GM18517 (cell line): ENCODE measurements around the gene CDH12.
"Not testable (repeated sequence)": the region's sequence is repeated elsewhere in the genome, so short reads cannot be mapped to it uniquely, and the experiment has no call there.

Experiments used
- ATAC-seq: cut with Tn5 transposase; IDR thresholded peaks from one replicate; pipeline ENCODE4 v1.9.1; 2021; ENCODE audit warnings: mild to moderate bottlenecking, moderate library complexity; ENCODE audit not compliant: unreplicated experiment

Gene CDH12

DNA sequence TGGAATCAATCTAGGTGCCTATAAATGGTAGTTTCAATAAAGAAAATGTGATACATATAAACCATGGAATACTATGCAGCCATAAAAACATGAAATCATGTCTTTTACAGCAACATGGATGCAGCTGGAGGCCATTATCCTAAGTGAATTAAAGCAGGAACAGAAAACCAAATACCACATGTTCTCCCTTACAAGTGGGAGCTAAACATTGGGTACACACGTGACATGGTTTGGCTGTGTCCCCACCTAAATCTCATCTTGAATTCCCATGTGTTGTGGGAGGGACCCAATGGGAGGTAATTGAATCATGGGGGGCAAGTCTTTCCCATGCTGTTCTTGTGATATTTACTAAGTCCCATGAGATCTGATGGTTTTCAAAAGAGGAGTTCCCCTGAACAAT, 78.9 kb downstream of the CDH12 start:
- ATAC-seq = not testable (repeated sequence)

DNA sequence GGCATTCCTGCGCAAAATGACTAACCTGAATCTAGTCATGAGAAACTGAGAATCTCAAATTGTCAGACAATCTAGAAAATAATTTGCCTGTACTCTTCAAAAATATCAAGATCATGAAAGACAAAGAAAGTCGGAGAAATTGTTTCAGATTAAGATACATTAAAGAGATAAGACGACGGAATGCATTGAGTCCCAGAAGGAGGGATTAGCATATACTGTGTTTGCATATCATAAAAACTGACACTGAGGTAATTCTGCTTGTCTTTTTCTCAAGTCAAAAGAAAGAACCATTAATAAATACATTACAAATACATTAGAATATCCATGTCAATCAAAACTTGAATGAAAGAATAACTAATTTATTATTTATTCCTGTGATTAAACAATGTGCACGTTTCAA, 88.4 kb downstream of the CDH12 start:
- no peak for ATAC-seq

DNA sequence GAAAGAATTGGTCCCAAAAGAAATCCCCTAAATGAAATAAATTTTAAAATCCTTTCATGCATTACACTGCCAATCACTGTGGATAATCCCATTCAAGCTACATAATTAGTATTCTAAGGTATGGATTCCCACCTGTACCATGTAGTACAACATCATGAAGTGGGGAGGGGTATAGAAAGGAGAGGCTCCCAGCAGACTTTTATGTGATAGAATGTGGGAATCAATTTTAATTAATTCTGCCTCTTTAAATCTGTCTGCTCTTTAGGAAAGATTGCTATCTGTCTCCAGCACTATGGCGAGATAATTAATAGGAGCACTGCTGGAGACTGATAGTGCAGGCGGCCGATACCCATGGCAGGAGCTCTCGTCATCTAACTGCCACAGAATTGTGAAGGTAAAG, 95.4 kb downstream of the CDH12 start:
- ATAC-seq = no peak

DNA sequence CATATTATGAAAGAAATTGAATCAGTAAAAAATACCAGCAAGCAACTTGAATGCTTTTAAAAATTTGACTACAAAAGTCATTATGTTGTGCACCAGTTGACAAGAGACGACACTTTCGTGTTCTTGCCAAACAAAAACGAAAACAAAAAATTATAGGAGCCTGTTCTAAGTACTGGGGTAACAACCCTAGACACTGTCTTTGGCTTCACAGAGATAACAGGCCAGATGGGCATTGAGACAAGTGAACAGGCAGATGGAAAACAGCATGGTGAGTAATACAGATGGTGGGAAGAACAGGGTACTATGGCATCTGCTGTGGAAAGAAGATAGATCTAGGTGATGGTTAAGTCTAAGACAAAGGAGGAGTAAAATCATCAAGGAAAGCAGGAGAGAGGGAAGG, 99.0 kb downstream of the CDH12 start:
- no peak for ATAC-seq

DNA sequence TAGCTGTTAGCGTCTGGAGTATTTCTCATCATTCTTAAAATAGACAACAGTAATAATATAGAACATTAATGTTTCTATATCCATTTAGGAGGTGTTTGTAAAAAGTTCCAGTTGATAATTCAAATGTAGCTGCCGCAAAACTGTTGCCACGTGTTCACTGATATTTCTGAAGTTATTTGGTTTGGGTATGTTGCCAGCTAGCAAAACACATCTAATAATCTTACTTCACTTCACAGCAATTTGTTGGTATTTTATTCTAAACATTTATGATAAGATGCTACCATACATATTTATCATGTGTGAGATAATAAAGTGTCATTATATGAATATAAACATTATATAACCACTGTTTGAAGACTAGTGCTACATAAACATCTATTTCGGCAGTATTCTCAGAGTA, 101.6 kb downstream of the CDH12 start:
- no peak for ATAC-seq

DNA sequence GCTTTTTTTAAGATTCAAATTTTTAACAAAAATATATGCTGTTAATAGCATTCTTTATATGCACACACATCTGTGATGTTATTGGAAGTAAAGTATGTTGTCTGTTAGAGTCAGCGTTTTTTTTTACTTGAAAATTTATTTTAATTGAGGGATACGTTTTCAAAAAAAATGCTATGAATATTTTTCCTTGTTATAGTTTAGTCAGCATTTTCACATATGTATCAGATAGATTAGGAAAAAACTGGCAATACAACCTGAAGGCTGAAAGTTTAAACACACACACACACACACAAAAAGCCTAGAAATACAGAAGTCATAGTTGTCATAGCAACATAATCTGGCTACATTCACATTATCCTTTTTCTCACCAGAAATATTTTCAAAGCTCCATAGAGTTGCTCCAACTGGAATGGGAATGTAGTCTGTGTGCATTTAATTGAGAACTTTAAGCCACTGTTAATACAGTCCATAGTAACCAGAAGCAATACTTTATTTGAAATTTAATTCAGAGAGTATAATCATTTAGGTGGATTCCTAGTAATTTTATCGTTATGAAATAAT, 116.6 kb downstream of the CDH12 start:
- ATAC-seq = no peak

DNA sequence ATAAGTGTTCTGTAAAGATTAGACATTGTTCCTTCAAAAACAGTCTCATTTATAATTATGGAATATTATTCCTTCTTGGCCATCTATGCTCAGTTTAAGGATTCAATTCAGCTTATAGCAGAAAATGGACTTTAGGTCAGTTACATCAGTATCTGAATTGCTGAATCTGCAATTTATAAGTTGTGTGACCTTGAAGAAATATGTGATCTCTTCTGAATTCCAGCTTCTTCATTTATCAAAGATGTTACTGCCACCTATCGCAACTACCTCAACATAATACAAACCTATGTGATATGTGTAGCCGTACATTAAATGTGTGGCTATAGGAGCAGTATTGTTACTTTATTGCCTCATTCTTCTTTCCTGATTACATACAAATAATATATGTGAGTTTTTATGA, 118.2 kb downstream of the CDH12 start:
- no peak for ATAC-seq

DNA sequence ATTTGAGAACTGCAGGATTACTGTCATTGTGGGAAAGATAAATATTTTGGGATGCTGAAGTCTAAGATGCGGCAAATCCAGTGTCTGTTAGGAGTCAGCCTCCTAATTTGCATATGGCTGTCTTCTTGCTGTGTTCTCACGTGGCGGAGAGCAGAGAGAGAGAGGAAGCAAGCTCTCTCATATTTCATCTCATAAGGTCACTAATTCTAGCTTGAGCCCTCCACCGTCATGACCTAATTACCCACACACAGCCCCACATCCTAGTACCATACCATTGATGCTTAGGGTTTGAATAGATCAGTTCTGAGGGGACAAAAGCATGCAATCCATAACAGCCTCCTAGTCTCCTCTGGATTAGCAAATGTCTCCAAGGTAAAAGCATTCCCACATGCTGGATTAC, 124.5 kb downstream of the CDH12 start:
- ATAC-seq = no peak

DNA sequence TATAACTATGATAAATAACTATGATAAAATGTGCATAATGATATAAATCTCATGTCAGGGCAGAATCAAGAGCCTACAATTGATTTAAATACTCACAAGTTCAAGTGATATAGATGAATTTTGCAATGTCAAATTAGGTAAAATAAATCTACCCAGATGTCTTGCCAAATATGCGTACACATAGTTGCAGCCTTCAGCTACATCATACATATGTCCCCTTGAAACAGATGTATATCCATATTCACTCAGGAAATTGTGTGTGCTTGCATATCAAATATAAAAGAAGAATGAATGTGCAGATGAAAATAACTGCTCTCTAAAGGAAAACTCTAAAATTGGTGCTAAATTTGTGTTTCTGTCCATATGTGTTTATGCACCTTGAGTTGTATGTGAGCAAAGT, 130.7 kb downstream of the CDH12 start:
- no peak for ATAC-seq

DNA sequence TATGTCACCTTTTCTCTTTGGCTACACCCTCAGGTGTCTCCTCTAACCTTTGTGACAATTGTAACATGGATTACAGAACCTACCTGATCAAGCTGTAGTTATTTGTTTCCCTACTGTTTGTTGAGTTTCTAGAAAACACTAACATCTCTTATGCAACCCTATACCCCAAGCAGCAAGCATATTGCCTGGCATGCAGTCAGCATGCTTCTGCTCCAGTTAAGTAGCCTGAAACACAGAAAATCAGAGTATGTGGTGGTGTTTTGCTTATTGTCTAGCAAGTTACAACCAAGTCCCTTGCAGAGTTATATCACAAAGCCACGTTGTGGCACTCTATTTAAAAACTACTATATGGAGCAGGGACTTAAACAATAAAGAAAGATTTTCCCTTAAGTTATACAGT, 131.1 kb downstream of the CDH12 start:
- ATAC-seq = no peak

DNA sequence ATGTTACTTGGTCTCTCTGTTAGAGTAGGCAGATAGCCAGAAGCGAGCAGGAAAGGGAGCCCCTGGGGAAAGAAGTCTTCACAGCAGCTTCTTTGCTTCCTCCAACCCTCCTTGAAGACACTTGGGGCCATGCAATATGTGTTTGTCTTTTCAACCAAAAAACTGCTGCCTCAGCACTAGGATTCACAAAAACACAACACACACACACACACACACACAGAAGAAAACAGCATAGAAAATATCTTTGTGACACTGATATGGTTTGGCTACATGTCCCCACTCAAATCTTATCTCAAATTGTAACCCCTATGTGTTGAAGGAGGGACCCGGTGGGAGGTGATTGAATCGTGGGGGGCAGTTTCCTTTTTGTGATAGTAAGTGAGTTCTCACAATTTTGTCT, 133.3 kb downstream of the CDH12 start:
- no peak for ATAC-seq

DNA sequence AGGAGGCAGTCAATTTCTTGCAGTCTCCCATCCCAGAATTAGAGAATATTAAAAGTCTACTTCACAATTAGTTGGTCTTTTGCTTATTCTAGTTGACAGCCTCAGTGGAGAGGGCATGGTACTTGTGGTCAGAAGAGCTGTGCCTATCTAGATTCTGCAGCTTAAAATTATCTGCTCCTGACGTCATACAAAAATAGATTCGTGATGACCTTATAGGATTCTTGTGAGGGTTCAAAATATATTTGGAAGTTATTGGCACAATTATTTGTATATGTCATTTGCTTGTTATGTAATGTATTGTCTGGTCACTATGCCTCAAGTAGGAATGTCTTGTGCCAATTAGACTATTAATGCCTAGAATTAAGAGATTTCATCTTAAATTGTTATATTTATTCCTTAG, 142.5 kb downstream of the CDH12 start:
- no peak for ATAC-seq

DNA sequence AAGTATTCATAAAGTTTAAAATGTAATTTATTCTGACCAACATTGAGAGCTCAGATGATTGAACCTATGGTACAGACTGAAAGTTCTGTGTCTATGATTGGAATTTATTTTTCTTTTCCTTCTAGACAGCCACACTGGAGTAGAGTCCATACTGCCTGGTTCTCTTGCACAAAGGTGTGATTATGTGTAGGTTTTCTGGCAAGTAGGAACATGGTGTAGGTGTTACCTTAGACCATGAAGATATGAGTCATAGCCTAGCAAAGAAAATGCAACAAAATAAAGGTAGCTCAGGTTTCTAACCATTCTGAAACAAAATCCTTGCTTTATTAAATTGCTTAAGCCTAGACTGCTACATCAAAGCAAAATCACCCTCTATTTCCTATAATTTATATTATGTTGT, 143.4 kb downstream of the CDH12 start:
- ATAC-seq = no peak

DNA sequence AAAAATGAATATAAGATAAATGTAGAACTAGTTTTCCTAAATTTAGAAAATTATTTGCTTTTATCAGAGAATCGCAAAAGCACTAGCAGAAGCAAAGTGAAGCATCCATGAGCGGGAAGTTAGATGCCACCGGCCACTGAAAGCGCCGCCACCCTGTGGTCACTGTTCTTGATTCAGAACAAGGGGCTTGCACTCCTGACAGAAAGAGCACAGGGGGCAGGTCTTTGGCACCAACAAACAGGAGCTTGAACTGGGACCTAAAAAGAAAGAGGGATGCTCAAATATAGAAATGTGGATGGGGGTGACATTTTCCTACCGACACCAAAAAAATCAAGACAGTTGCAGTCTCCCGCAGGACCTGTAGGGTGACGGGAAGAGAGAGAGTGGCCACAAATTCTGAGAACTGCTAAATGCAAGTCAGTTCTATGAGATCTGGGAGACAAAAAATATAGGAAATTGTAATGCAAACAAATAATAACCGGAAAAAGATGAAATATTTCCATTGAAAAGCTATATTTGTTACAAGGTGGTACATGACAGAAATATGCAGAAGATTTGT, 144.3 kb downstream of the CDH12 start:
- no peak for ATAC-seq

DNA sequence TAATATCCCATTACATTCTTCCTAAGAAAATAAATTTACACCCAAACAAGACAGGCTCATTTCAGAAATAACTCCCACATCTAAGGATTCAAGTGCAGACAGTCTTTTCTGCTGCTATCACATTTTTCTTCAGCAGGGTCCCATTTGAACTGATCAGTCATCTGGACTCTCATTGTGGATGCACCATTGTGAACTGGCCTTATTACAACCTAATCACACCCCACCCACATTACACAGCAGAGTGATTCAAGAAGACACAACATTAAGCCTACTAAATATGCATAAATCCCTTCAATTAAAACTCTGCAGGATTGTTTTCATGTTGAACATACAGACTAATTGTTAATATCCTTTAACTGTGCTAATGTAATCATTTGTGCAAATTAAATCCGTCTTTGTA, 146.2 kb downstream of the CDH12 start:
- no peak for ATAC-seq

DNA sequence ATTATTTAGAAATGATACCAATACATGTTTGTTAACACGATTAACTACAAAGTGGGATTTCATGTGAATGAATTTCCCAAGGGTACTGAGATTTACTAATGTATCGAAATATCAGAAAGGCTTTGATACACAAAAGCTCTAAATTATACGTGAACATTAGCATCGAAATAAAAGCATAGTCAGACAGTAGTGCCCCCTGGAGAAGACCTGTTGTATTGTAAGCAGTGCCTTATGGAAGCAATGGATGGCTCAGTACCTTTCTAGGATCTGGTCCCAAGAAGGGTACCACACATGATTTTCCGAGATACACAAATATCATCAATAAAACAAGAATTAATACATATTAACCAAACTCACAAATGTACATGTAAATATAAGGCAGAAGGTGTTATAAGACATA, 153.8 kb downstream of the CDH12 start:
- no peak for ATAC-seq

DNA sequence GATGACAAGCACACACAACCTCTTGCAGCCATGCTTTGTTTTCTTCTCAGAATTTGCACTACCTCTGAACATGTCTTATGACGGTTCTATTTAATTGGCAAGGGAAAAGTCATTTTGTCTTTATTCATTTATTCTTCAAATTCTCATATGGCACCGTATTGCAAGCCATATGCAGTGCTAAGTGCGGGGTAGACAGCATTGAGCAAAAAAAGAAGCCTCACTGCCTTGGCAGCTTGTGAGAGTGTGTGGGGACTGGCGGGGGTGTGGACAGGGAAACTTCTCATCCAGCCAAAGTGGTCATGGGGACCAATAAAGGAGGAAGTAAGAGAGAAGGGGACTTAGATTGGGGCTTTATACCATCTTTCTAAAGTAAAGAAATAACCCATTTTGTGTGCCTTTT, 160.0 kb downstream of the CDH12 start:
- ATAC-seq = no peak

DNA sequence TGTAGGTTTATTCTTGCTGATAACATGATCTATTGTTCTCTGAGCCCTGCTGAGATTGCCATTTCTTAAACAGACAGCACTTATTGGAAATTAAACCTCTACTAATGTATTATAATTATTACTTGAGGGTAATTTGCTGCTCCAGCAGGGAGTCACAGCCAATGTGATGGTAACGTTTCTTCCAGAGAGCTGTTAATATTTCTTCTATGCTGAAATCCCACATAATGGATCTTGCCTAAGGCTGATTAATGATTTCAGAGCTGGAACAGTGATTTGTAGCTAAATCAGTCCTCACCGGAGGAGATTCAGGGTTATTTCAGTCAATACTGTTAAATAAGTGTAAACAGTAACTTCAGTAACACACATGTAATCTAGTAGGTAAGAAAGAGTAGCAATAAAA, 170.1 kb downstream of the CDH12 start:
- no peak for ATAC-seq

DNA sequence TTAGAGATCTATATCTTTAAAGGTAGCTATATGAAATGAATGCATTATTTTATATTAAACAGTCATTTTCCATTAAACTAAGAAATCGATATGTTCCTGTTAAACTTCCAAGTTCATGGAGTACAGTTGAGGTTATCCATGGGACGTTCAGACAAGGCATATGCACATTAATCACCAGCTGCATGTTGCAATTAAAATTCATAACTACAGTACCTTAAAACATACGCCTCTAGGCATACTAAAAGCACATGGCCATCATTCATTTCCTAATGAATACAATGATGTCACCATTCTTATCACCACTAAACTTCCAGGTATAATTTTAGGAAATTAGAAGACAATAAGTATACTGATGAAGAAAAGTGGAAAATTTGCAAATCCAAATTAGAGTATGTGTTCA, 174.3 kb downstream of the CDH12 start:
- ATAC-seq = no peak

DNA sequence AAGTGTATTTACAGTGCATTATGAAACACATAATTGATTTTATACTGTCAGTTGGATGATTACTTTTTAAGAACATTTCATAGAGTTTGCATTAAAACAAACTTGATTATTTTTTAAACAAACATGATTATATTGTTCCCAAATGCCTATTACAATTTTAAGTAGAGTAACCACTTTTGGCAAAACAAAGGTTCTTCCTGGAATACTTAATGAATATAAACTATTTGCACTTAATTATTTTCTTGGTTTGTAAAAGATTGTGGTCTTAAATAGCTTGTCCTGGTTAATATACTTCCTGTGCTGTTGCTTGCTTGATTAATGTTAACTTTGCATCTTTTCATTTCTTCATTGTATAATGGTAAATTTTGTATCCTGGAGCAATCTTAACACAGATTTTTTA, 180.0 kb downstream of the CDH12 start:
- ATAC-seq = no peak

DNA sequence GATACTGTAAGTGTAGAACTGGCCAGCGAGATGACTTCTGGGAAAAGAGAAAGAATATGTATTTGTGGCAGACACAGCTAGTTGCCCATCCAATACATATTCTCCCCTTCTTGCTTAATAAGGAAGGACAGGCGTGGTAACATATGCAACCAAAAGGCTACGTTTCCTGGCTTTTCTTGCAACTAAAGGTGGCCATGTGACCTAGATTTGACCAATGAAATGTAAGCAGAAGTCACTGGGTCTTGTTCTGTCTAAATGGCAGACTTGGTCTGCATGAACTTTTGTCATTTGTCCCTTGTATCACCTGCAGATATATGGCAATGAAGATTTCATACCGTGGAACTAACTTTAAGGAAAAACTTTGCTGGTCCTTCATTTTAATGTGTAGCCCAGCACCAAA, 183.8 kb downstream of the CDH12 start:
- ATAC-seq = no peak

DNA sequence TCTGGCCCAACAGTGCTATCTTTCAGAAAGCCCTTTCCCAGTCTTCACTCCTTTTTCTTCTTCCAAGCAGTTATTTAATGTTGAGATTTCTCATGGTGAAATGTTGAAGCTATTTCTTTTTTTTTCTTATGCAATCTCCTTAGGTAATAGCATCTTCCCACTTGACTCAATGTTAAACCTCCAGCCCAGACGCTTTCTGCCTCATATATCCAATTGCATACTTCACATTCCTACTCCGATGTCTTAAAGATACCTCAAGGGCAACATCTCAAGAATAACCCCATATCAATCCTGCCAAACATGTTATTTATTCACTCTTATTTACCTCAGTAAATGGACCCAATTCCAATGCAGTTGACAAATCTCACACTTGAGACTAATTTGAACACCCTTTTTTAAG, 187.3 kb downstream of the CDH12 start:
- no peak for ATAC-seq

DNA sequence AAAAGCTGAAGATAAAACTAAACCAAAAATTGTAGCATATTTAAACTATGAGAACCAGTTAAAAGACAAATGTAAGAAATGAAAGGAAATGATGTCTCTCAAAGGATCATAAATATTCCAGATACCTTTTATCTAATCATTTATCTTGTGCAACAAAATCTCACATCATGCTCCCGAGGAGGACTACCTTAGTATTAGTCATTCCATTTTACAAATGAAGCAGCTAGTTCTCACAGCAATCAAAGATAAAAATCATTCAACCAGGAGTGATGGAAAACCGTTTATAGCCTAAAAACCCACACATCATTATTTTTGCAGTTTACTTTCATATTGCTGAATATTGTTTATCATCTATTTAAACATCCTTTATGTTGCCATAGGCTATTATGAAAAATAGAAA, 190.0 kb downstream of the CDH12 start:
- no peak for ATAC-seq

DNA sequence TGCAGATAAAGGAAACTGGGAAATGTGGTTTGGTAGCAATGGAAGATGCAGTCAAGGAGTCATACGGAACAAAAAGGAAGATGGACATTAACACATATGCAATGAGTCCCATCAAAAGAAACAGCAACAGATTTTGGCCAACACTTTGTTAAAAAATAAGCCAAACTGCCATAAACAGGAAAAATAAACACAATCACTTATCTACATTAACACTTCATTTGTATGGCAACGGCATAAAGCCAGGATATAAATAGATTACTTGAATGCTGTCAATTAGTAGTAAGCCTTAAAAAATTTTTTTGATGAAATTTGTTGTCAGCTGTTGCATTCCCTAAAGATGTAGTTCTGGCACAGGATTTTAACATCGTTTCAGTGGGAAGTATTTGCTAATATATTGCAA, 190.8 kb downstream of the CDH12 start:
- ATAC-seq = no peak
